HG03432 (cell line): ENCODE results near the gene ZC3H7A.
"Not testable (repeated sequence)": the region's sequence is repeated elsewhere in the genome, so short reads cannot be mapped to it uniquely, and the experiment has no call there.

Source experiments
- ATAC-seq: cut with Tn5 transposase; IDR thresholded peaks from one replicate; pipeline ENCODE4 v1.9.1; 2021; ENCODE audit warnings: mild to moderate bottlenecking, moderate library complexity; ENCODE audit not compliant: unreplicated experiment

ZC3H7A gene, protein sequence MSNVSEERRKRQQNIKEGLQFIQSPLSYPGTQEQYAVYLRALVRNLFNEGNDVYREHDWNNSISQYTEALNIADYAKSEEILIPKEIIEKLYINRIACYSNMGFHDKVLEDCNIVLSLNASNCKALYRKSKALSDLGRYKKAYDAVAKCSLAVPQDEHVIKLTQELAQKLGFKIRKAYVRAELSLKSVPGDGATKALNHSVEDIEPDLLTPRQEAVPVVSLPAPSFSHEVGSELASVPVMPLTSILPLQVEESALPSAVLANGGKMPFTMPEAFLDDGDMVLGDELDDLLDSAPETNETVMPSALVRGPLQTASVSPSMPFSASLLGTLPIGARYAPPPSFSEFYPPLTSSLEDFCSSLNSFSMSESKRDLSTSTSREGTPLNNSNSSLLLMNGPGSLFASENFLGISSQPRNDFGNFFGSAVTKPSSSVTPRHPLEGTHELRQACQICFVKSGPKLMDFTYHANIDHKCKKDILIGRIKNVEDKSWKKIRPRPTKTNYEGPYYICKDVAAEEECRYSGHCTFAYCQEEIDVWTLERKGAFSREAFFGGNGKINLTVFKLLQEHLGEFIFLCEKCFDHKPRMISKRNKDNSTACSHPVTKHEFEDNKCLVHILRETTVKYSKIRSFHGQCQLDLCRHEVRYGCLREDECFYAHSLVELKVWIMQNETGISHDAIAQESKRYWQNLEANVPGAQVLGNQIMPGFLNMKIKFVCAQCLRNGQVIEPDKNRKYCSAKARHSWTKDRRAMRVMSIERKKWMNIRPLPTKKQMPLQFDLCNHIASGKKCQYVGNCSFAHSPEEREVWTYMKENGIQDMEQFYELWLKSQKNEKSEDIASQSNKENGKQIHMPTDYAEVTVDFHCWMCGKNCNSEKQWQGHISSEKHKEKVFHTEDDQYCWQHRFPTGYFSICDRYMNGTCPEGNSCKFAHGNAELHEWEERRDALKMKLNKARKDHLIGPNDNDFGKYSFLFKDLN

DNA sequence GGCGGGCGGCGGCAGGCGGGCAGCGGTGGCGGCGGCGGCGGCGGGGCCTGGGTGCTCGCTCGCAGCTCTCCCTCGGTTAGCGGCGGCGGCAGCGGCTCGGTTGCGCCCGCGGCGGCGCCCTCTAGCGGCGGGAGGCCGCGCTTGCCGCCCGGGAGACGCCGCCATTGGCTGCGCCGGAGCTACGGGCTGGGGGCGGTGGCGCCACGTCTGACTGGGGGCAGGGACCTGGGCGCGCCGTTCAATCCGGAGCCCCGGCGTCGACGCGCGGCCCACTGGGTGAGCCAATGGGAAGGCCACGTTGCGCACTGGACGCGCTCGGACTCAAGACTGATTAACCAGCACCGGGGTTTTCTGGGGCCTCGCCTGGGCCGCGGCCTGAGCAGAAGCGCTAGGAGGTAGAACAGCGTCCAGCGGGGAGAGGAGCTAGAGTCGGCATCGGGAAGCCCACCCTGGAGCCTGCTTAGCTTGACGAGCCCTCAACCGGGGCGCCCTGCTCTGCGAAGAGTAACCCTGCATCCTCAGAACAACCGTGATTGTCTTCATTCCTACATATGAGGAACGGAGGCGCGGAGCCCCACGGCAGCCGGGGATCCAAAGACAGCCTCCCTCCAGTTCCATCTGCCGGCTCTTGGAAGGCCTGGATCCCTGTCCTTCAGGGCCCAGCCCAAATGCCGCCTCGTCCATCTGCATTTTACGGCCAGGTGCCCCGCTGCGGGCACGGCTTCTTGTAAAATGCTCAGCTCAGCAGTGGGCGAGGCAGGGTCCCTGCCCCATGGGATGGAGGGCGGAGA is at the start of gene ZC3H7A:
Gene ZC3H7A, minus strand, starts transcription at position 93 of the 791 bp plus-strand sequence. CDS start 14,904 bp downstream, outside the sequence.
- ATAC-seq, result peak; percentile 90

DNA sequence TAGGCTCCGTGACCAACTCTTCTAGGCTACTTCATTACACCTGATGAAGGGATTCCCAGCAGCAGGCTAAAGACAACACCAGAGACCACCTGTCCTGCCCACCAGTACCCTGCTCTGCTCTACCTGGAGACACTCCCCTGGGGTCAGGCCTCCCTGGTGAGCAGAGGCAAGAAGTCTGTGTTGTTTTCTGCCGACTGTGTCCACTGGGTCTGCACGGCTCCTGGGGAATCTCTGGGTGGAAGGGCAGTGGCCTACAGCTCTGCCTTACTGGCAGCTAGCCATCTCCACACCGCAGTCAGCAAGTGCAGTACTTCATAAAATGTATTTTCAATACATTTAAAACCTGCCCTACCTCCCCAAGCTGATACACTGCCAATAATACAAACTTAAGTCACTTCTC is 47.4 kb upstream of the ZC3H7A start:
- no peak for ATAC-seq

DNA sequence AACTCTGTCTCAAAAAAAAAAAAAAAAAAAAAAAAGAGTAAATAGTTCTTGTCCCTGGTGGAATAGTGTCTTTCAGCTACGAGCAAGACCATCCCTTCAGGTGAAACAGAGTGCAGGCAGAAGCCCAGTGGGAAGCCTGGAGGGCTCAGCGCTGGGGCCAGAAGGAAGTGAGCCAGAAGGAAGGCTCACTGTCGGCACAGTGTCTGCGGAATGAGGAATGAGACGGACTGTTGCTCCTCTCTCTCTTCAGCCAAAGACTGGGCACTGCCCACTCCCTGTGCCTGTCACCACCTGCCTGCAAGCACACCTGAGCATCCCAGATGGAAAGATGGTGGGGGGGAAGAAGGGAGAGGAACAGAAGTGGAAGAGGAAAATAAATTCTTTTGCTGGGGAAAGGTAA is 46.8 kb upstream of the ZC3H7A start:
- ATAC-seq, result no peak

DNA sequence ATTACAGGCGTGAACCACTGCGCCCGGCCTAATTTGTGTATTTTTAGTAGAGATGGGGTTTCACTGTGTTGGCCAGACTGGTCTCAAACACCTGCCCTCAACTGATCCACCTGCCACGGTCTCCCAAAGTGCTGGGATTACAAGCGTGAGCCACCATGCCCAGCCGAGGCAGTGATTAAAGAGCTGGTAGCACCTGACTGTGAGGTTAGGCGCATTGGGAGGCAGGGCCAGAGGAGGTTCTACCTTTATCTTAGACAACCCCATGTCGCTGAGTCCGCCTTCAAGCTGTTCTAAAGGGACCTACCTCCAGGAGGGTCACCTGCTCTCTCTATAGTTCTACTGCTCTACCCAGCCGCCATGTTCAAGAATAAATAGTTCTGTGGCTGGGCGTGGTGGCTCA is 46.1 kb upstream of the ZC3H7A start:
- no peak for ATAC-seq

DNA sequence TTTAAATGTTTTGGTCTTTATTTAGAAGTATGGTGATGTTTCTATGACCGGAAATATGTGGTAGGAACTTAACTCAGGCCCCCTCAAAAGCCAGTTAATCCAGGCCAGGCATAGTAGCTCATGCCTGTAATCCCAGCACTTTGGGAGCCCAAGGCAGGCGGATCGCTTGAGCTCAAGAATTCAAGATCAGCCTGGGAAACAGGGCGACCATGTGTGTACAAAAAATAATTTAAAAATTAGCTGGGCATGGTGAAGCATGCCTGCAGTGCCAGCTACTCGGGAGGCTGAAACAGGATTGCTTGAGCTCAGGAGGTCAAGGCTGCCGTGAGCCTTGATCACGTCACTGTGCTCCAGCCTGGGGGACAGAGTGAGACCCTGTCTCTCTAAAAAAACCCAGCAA is 44.0 kb upstream of the ZC3H7A start:
- no peak for ATAC-seq

DNA sequence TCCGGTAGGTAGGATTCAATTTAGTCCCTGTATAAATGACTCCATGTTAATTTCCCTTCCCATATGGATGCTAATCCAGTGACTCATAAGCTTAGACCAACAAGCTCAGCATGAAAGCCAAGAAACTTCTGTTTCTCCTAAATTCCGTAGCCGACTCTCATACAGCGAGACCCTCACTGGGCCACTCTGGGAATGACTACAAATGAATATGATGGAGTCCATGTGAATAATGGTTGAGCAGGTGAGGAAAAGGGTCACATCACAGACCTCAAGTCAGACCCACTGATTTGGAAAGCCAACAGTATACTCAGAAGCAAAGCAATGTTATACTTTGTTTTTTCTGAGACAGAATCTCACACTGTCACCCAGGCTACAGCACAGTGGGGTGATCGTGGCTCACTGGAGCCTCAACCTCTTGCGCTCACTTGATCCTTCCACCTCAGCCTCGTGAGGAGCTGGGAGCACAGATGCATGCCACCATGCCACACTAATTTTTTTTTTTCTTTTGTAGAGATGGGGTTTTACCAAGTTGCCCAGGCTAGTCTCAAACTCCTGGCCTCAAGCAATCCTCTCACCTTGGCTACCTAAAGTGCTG is 39.7 kb upstream of the ZC3H7A start:
- ATAC-seq, result no peak

DNA sequence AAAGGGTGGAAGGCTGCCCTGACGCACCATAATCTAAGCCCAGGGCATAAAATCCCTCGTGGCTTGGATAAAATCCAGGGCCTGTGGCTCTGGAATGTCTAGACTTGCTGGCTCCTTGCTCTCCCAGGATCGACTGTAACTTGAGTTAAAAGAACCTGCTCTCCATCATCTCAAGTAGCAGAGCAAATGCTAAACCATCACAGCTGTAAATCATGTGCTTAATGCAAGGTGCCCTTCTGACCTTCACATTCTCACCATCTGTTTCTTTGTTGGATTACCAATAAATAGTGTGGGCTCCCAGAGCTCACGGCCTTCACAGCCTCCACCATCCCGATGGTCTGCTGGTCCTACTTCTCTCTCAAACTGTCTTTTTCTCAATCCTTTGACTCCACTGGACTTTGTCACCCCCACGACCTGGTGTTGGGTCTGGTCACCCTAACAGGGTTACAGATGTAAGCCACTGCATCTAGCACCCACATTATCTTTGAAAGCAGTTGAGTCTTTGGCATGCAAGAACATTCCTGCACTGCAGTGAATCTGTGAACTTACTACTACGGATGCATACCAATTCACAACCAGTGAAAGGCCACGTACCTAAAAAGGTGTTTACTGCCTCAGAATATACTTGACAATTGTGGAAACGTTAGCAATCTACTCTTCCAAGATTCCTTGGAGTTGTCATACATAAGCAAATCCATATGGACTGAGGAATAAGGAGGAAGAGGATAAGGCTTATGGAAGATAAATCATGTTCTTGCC is 39.0 kb upstream of the ZC3H7A start:
- no peak for ATAC-seq

DNA sequence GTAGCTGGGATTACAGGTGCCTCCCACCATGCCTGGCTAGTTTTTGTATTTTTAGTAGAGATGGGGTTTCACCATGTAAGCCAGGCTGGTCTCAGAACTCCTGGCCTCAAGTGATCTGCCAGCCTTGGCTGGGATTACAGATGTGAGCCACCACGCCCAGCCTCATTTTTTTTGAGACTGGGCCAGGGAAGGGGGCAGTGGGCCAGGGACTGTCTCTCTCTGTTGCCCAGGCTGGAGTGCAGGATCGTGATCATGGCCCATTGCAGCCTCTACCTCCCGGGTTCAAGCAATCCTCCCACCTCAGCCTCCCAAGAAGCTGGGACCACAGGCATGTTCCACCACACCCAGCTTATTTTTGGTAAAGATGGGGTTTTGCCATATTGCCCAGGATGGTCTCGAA is 38.3 kb upstream of the ZC3H7A start:
- no peak for ATAC-seq

DNA sequence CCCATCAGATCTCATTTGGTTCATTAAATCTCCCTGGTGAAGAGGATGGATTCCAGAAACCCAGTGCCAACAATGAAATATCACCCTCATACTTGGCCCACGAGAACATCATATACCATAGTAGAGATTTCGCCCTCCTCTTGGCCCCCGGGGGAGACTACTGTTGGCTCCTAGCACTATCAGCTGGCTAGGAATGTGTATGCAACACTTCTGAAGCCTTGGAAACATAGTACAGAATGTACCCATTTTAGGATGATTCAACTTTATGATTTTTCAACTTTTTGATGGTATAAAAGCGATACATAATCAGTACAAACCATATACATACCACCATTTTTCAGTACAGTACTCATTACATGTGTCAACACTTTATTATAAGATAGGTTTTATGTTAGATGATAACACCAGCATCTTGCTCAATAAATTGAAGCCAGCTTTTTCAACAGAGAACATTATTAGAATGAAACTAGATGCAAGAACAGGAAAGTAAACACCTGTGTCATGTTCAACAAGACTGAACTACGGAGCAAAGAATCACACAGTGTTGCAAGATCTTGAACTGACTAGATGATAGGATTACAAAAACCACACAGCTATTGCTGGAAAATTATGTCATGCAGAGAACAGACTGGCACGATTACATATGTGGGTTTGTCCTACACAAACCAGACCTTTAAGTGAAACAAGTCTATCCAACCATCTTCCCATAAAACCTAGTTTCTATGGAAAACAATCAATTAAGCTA is 37.1 kb upstream of the ZC3H7A start:
- ATAC-seq, result no peak

DNA sequence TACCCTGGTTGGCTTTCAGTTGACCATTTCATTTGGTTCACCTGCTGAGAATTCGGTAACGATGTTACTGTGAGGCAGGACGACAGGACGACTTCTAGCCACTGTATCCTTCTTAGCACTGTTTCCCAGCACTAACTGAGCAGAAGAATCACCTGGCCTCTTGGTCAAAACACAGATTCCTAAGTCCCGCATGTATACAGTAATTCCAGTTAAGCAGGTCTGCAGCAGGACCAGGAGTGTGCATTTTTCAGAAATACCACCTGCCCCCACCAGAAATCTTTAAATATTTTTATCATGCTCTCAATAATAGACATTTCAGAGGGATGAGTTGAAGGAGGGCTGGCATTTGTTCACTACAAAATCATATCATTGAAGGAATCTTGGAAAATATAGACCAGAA is 31.6 kb upstream of the ZC3H7A start:
- no peak for ATAC-seq

DNA sequence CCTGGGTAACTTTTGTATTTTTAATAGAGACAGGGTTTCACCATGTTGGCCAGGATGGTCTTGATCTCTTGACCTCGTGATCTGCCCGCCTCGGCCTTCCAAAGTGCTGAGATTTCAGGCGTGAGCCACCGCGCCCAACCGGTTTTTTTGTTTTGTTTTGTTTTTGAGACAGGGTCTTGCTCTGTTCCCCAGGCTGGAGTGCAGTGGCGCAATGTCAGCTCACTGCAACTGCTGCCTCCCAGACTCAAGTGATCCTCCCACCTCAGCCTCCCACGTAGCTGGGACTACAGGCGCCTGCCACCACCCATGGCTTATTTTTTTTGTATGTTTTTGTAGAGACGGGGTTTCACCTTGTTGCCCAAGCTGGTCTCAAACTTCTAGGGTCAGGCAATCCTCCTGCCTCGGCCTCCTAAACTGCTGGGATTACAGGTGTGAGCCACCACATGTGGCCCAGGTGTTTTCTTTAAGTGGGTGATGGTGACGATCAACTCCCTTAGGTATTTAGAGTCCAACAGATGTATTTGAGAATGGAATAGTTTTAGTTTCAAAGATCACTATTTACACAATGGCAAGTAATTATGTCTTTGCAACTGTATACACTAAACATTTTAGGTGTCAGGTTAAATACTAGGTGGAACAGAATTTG is 28.6 kb upstream of the ZC3H7A start:
- not testable (repeated sequence) for ATAC-seq

DNA sequence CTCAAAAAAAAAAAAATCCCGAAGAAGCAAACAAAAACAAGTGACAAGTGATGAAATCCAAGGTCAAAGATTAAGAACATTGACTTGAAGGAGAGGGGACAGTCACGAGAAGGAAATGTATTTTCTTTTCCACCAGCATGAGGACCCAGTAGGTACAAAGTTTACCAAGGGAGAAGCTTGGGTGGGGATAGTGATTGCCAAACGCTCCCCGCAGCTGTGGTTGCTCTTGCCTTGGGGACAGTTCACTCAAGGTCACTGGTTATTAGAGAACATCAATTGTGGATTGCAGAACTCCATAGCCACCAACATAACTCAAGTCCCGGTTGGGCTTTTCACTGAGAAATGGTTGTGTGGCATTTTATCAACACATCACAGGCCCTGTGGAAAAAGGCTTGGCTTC is 27.3 kb upstream of the ZC3H7A start:
- ATAC-seq, result no peak

DNA sequence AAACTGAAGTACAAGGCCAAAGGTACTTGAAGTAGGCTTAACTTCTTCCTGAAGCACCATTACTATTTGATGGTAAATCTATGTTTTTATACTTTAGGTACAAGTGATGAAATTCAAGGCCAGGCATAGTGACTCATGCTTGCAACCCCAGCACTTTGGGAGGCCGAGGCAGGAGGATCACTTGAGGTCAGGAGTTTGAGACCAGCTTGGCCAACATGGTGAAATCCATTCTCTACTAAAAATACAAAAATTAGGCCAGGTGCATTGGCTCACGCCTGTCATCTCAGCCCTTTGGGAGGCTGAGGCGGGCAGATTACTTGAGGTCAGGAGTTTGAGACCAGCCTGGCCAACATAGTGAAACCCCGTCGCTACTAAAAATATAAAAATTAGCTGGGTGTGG is 26.6 kb upstream of the ZC3H7A start:
- not testable (repeated sequence) for ATAC-seq

DNA sequence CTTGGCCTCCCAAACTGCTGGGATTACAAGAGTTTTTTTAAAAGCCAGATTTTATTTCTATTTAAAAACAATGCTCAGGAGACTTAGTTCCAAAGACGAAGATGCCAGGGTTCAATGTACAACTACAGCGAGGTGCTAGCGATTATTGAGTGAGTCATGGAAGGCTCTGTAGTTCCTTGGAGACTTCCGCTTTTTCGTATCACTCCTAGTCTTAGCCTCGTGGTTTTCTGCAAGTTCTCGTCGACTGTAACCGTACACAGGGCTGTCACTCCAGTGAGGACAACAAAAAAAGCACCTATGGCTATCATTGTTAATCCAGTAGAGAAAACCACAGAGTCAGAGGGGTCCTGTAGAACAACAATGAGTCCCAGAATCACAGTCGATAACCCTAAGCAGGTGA is 22.7 kb upstream of the ZC3H7A start:
- ATAC-seq, result no peak

DNA sequence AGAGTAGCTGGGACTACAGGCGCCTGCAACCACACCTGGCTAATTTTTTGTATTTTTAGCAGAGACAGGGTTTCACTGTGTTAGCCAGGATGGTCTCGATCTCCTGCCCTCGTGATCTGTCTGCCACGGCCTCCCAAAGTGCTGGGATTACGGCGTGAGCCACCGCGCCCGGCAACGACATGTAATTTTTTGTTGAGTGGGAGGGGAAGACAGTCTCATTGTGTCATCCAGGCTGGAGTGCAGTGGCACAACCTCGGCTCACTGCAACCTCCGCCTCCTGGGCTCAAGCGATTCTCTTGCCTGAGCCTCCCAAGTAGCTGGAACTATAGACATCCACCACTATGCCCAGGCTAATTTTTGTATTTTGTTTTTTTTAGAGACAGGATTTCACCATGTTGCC is 21.9 kb upstream of the ZC3H7A start:
- not testable (repeated sequence) for ATAC-seq

DNA sequence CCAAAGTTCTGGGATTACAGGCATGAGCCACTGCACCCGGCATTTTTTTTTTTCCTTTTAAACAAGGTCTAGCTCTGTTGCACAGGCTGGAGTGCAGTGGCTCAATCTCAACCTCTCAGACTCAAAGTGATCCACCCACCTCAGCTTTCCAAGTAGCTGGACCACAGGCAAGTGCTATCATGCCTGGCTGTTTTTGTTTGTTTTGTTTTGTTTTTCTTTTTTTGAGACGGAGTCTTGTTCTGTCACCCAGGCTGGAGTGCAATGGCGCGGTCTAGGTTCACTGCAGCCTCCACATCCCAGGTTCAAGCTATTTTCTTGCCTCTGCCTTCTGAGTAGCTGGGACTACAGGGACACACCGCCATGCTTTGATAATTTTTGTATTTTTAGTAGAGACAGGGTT is 19.1 kb upstream of the ZC3H7A start:
- no peak for ATAC-seq

DNA sequence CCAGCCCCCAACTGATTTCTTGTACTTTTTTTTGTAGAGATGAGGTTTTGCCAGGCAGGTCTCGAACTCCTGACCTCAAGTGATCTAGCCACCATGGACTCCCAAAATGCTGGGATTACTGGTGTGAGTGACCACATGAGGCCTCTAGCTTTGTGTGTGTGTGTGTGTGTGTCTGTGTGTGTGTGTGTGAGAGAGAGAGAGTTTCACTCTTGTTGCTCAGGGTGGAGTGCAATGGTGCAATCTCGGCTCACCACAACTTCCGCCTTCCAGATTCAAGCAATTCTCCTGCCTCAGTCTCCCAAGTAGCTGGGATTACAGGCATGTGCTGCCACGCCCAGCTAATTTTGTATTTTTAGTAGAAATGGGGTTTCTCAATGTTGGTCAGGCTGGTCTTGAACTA is 17.7 kb upstream of the ZC3H7A start:
- ATAC-seq, result not testable (repeated sequence)

DNA sequence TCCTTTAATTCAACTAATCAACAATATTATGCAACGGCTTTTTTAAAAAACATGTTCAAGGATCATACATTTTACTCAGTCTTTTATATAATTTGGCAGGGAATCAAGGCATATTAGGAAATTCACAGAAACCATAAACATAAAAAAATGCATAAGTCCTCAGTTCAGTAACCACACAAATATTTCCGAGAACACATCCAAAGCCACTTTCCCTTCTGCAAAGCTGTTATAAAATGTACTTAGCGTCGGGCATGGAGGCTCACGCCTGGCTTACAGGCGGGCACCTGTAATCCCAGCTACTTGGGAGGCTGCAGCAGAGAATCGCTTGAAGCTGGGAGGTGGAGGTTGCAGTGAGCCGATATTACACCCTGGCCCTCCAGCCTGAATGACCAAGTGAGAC is 9.7 kb upstream of the ZC3H7A start:
- no peak for ATAC-seq

DNA sequence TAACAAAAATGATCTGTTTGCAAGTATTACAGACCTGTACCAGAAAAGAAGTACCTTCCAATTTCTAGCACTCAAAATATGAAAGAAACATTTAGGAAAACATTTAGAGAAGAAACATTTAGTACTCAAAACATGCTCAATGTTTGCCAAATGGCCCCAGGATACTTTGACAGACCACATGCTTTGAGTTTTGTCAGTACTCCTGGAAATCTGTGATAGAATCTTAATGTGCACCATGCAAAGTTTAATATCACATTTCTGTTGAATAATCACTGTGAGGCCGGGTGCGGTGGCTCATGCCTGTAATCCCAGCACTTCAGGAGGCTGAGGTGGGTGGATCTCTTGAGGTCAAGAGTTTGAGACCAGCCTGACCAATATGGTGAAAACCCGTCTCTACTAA is 8.5 kb upstream of the ZC3H7A start:
- no peak for ATAC-seq
